Astrocyte (in vitro differentiated cells and primary cell): ENCODE measurements around the gene PARL. TPM values are rescaled to one million over a fixed set of nuclear protein-coding genes. Genes with fewer than 3 reads are reported as not detected.

Experiments used
- DNase-seq: peaks from one replicate; pipeline ENCODE4 v3.0.0-alpha.2; 2010; ENCODE audit warnings: low read depth
- FAIRE-seq: peaks from 2 replicates; lab custom pipeline; 2011; peaks lifted over from hg19 to GRCh38; lab: Jason Lieb, UNC
- H2AFZ ChIP-seq: 2 replicates; pipeline ENCODE4 v1.6.0; 2012; ENCODE audit warnings: low read depth, low read length, inconsistent platforms
- H3K27ac ChIP-seq: 2 replicates; pipeline ENCODE4 v1.5.1; 2011; ENCODE audit warnings: low read depth, low read length, inconsistent platforms
- H3K27me3 ChIP-seq: 2 replicates; pipeline ENCODE4 v1.6.0; 2011; ENCODE audit warnings: low read length, inconsistent platforms; ENCODE audit not compliant: insufficient read depth
- H3K36me3 ChIP-seq: 2 replicates; pipeline ENCODE4 v1.5.1; 2011; ENCODE audit warnings: low read length, inconsistent platforms; ENCODE audit not compliant: insufficient read depth
- H3K4me1 ChIP-seq: 2 replicates; pipeline ENCODE4 v1.5.1; 2011; ENCODE audit warnings: low read length, inconsistent platforms; ENCODE audit not compliant: insufficient read depth
- H3K4me2 ChIP-seq: 2 replicates; pipeline ENCODE4 v1.6.0; 2012; ENCODE audit warnings: low read length, inconsistent platforms
- H3K4me3 ChIP-seq: 2 replicates; pipeline ENCODE4 v1.5.1; 2011; ENCODE audit warnings: low read depth, mild to moderate bottlenecking, low read length, inconsistent platforms; ENCODE audit not compliant: insufficient read depth
- H3K79me2 ChIP-seq: 2 replicates; pipeline ENCODE4 v1.6.0; 2012; ENCODE audit warnings: mild to moderate bottlenecking, low read length, inconsistent platforms; ENCODE audit not compliant: insufficient read depth
- H3K9ac ChIP-seq: 2 replicates; pipeline ENCODE4 v1.6.0; 2012; ENCODE audit warnings: mild to moderate bottlenecking, low read length, inconsistent platforms
- H3K9me3 ChIP-seq: 2 replicates; pipeline ENCODE4 v1.5.1; 2012; ENCODE audit warnings: low read depth, mild to moderate bottlenecking, low read length, inconsistent platforms; ENCODE audit not compliant: insufficient read depth
- H4K20me1 ChIP-seq: 2 replicates; pipeline ENCODE4 v1.6.0; 2012; ENCODE audit warnings: low read length, inconsistent platforms; ENCODE audit not compliant: insufficient read depth
- H3K27ac Mint-ChIP-seq: one replicate; pipeline ENCODE4 v1.8.0; 2021; ENCODE audit warnings: mild to moderate bottlenecking, mixed read lengths; ENCODE audit not compliant: unreplicated experiment
- H3K27me3 Mint-ChIP-seq: one replicate; pipeline ENCODE4 v1.8.0; 2021; ENCODE audit warnings: low read depth, mixed read lengths; ENCODE audit not compliant: unreplicated experiment
- H3K36me3 Mint-ChIP-seq: one replicate; pipeline ENCODE4 v1.8.0; 2021; ENCODE audit warnings: low read depth, mixed read lengths; ENCODE audit not compliant: unreplicated experiment
- H3K4me1 Mint-ChIP-seq: one replicate; pipeline ENCODE4 v1.8.0; 2021; ENCODE audit warnings: low read depth, mixed read lengths; ENCODE audit not compliant: unreplicated experiment
- H3K4me3 Mint-ChIP-seq: one replicate; pipeline ENCODE4 v1.8.0; 2021; ENCODE audit warnings: mild to moderate bottlenecking, moderate library complexity, mixed read lengths; ENCODE audit not compliant: unreplicated experiment
- H3K9me3 Mint-ChIP-seq: one replicate; pipeline ENCODE4 v1.8.0; 2021; ENCODE audit warnings: mild to moderate bottlenecking, mixed read lengths; ENCODE audit not compliant: unreplicated experiment
- EZH2 ChIP-seq: IDR thresholded peaks from 2 replicates; pipeline ENCODE4 v1.6.1; 2012; ENCODE audit warnings: mild to moderate bottlenecking, low read length, inconsistent platforms; ENCODE audit not compliant: insufficient read depth
- total RNA-seq: library from RNA; stranded (reverse); gene quantifications from 2 replicates; pipeline ENCODE4 v1.2.1, GENCODE V29; 2021
- TF ChIP-seq, protein P1 (sequence below): IDR thresholded peaks from 2 replicates; pipeline ENCODE4 v1.5.1; 2011; ENCODE audit warnings: low read depth, mild to moderate bottlenecking, inconsistent platforms, low read length, moderate library complexity; ENCODE audit not compliant: insufficient read depth

The PARL gene
- total RNA-seq, 1 donor from 2014 or later, result 64.7 TPM

DNA sequence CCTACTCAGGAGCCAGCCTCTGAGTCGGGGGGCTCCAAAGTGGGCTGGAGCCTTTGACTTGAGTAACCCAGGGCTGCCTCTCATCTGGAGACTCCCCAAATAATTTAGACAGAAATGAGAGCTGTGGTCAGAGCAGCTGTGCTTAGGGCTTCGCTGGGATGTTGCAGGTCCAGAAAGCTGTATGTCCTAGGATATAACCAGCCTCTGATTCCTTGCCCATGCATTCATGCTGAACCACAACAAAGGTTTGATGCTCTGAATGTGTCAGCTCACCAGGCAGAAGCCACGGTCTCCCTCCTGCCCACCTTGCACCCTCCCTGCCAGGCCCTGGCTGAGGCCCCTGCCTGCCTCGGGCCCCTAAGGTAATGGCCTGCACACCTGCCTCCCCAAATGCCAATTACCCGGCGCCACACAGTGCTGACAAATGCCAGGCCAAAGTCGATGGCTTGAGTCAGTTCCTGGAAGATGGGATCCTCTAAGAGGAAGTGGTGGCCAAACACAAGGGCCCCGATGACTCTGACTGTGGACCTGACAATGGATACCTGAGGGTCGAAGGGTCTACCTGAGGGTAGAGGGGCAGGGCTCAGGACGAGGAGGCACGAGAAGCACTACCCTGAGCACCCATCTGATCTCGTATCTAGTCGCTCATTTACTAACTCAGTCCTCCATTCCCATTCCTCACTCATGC is 21.7 kb upstream of the PARL start:
- no peaks in the 10 kb centered on the region for H3K4me1 ChIP-seq
- H3K79me2 ChIP-seq, result no peaks in the 10 kb centered on the region
- Mint-ChIP-seq H3K36me3 (peaks cover 2% of the 10 kb centered on the region), H3K9me3 (no peaks in the 10 kb centered on the region), H3K4me3 (no peak overlapping the region), H3K27ac (no peak overlapping the region), H3K4me1 (no peaks in the 10 kb centered on the region), H3K27me3 (peaks cover 26% of the 10 kb centered on the region)
- no peak overlapping the region for H2AFZ ChIP-seq
- H4K20me1 ChIP-seq, result no peaks in the 10 kb centered on the region
- H3K27ac ChIP-seq, result no peak overlapping the region
- DNase-seq, result no peak
- no peak overlapping the region for H3K9ac ChIP-seq
- H3K36me3 ChIP-seq, result no peaks in the 10 kb centered on the region
- no peaks in the 10 kb centered on the region for H3K9me3 ChIP-seq
- no peak for FAIRE-seq
- H3K27me3 ChIP-seq, result peaks cover 14% of the 10 kb centered on the region
- H3K4me2 ChIP-seq, result no peak overlapping the region
- H3K4me3 ChIP-seq, result no peak overlapping the region
- TF ChIP-seq EZH2, result no peak
- TF ChIP-seq, protein P1, sequence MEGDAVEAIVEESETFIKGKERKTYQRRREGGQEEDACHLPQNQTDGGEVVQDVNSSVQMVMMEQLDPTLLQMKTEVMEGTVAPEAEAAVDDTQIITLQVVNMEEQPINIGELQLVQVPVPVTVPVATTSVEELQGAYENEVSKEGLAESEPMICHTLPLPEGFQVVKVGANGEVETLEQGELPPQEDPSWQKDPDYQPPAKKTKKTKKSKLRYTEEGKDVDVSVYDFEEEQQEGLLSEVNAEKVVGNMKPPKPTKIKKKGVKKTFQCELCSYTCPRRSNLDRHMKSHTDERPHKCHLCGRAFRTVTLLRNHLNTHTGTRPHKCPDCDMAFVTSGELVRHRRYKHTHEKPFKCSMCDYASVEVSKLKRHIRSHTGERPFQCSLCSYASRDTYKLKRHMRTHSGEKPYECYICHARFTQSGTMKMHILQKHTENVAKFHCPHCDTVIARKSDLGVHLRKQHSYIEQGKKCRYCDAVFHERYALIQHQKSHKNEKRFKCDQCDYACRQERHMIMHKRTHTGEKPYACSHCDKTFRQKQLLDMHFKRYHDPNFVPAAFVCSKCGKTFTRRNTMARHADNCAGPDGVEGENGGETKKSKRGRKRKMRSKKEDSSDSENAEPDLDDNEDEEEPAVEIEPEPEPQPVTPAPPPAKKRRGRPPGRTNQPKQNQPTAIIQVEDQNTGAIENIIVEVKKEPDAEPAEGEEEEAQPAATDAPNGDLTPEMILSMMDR, result no peak

DNA sequence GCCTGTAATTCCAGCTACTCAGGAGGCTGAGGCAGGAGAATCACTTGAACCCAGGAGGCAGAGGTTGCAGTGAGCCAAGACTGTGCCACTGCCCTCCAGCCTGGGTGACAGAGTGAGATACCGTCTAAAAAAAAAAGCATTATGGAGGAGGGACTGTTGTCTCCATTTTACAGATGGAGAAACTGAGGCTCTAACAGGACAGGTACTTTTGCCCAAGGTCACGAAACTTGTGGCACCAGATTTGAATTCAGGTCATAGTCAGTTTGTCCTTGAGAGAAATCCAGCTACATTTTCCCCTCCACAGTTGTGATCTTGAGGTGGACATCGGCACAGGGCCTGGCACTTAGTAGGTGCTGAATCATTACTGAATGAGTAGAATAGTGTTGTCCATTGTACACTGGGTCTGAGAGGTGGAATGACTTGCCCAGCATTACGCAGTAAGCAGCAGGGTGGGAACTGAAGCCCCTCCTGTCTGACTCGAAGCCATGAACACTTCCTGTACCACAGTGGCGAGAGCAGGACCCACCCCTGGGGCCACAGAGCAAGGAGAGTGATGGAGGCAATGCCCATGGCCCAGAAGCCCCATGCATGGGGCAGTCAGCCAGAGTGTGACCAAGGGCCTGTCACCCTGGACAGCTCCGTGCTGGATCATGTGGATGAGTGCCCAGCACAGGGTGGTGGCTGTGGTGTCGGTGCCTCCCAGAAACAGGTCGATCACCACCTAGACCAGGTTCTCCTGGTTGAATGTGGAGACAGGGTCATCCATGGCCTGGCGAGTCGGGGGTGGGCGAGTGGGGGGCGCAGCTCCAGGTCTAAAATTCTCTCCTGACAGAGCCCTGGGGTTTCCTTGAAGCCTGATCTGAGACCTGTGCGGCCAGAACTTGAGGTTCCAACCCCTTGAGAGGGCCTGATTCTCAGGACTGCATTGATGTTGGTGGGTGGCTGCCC is 20.4 kb upstream of the PARL start:
- H3K36me3 Mint-ChIP-seq, result peaks cover 2% of the 10 kb centered on the region
- no peaks in the 10 kb centered on the region for H4K20me1 ChIP-seq
- no peaks in the 10 kb centered on the region for H3K4me1 Mint-ChIP-seq
- no peaks in the 10 kb centered on the region for H3K4me1 ChIP-seq
- H2AFZ ChIP-seq, result no peak overlapping the region
- peaks cover 3% of the 10 kb centered on the region for H3K9me3 Mint-ChIP-seq
- TF ChIP-seq, protein P1, result no peak
- TF ChIP-seq EZH2, result no peak
- no peaks in the 10 kb centered on the region for H3K9me3 ChIP-seq
- H3K27me3 ChIP-seq, result peaks cover 11% of the 10 kb centered on the region
- H3K4me3 Mint-ChIP-seq, result no peak overlapping the region
- no peak overlapping the region for H3K9ac ChIP-seq
- H3K4me2 ChIP-seq, result no peak overlapping the region
- no peak overlapping the region for H3K27ac ChIP-seq
- DNase-seq, result no peak
- H3K27ac Mint-ChIP-seq, result no peak overlapping the region
- peaks cover 18% of the 10 kb centered on the region for H3K27me3 Mint-ChIP-seq
- no peak for FAIRE-seq
- no peak overlapping the region for H3K4me3 ChIP-seq
- H3K79me2 ChIP-seq, result no peaks in the 10 kb centered on the region
- no peaks in the 10 kb centered on the region for H3K36me3 ChIP-seq
